Ovary (tissue), 3 donors: ENCODE results near the gene DNMBP.

Experiments used
- EP300 ChIP-seq: sonication (generic); formaldehyde crosslinking; IDR thresholded peaks from one replicate; pipeline ENCODE4 v1.6.1; 2017; ENCODE audit warnings: antibody characterized with exemption
- POLR2A ChIP-seq: fragments of 450-650 bp; IDR thresholded peaks from one replicate; pipeline ENCODE4 v1.6.1; 2017; ENCODE audit warnings: antibody characterized with exemption, mild to moderate bottlenecking, moderate library complexity
- TF ChIP-seq, protein P1 (sequence below), 3 donors: fragments of 450-650 bp in 2 of 3; fragments of 200-600 bp in 1 of 3; IDR thresholded peaks; one replicate each; pipeline versions ENCODE4 v1.5.1 to v1.8.0; 2016 to 2022; ENCODE audit warnings: antibody characterized with exemption in 3 of 3, mild to moderate bottlenecking in 1 of 3
- donor health status: DM: no; HTN: no; CAD: no.

DNA sequence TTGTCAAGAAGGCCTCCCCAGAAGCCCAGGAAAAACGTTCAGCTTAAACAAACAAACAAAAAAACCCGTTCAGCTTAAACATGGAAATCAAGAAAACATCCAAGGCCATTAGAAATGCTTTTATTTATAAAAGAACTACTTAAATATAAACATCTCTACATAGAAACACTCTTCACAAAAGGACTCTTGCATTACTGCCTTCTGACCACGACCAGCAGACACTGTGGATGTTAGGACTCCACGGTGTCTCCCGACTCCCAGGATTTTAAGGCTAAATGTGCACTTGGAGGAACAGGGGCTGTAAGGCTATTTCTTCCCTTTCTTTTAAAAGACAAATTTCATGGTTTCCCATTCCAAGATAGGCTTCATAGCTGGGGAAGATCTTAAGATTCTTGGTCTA lies 134.3 kb downstream of the DNMBP start:
- TF ChIP-seq, protein P1, sequence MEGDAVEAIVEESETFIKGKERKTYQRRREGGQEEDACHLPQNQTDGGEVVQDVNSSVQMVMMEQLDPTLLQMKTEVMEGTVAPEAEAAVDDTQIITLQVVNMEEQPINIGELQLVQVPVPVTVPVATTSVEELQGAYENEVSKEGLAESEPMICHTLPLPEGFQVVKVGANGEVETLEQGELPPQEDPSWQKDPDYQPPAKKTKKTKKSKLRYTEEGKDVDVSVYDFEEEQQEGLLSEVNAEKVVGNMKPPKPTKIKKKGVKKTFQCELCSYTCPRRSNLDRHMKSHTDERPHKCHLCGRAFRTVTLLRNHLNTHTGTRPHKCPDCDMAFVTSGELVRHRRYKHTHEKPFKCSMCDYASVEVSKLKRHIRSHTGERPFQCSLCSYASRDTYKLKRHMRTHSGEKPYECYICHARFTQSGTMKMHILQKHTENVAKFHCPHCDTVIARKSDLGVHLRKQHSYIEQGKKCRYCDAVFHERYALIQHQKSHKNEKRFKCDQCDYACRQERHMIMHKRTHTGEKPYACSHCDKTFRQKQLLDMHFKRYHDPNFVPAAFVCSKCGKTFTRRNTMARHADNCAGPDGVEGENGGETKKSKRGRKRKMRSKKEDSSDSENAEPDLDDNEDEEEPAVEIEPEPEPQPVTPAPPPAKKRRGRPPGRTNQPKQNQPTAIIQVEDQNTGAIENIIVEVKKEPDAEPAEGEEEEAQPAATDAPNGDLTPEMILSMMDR (IDR thresholded peaks at IDR 0.05) = no peak
- TF ChIP-seq POLR2A (no peak), EP300 (no peak)
